Measurements from ENCODE around the gene TEAD2.
"Not testable (repeated sequence)": the region's sequence is repeated elsewhere in the genome, so short reads cannot be mapped to it uniquely, and the experiment has no call there.

The TEAD2 gene

DNA sequence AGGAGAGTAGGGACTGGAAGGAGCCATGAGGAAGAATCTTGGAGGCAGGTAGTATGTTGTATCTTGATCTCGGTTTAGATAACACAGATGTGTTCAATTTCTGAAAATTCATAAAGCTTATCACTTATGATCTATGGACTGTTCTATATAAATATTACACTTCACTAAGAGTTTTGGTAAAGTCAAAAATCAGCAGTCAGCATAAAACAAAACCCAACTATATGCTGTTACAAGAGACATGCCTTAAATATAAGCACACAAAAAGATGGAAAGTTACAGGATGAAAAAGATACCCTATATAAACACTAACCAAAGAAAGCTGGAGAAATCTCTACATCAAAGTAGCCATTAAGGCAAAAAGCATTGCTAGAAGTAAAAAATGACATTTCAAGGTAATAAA, 21.4 kb upstream of the TEAD2 start:
- no peak for DNase-seq

DNA sequence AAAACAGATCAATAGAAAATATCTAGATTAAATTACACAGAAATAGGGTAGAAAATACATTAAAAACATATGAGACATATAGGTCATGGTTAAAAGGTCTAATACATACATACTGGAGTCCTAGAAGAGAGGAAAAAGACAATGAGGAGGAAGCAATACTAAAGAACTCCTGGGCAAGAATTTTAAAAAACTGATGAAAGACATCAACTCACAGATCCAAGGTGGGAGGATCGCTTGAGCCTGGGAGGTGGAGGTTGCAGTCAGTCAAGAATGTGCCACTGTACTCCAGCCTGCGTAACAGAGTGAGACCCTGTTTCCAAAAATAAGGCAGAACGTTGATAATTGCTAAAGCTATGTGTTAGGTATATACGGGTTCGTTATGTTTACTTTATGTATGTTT, 20.4 kb upstream of the TEAD2 start:
- no peak for DNase-seq

DNA sequence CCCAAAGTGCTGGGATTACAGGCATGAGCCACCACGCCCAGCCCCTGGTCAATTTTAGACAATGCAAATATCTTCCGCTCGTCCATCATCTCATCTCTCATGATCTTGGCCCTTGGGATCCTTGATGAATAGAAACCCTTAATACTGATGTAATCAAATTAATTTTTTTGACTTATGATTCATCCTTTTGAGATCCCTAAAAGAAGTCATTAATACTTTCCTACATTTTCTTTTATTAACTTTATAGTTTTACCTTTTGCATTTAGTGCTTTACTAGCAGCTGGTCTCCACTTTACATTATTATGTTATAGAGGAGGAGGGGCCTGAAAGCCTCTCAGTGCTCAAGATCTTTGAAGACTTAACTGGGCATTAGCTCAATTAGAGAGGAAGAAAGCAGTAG, 18.2 kb upstream of the TEAD2 start:
- no peak for DNase-seq

DNA sequence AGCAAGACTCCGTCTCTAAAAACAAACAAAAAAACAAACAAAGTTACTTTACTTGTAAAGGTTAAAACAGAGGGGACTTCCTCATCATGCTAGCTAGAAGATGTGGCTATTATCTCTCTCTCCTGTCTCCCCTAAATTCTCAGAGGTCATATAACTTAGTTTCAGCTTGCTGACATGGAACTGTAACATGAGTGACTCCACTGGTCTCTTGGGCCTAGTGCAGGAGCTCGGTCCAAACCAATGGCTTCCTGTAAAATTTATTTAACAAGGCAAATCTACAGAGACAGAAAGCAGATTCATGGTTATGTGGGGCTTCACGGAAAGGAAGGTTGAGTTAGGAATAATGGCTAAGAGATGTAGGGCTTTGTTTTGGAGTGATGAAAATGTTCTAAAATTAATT, 16.3 kb upstream of the TEAD2 start:
- DNase-seq: no peak

DNA sequence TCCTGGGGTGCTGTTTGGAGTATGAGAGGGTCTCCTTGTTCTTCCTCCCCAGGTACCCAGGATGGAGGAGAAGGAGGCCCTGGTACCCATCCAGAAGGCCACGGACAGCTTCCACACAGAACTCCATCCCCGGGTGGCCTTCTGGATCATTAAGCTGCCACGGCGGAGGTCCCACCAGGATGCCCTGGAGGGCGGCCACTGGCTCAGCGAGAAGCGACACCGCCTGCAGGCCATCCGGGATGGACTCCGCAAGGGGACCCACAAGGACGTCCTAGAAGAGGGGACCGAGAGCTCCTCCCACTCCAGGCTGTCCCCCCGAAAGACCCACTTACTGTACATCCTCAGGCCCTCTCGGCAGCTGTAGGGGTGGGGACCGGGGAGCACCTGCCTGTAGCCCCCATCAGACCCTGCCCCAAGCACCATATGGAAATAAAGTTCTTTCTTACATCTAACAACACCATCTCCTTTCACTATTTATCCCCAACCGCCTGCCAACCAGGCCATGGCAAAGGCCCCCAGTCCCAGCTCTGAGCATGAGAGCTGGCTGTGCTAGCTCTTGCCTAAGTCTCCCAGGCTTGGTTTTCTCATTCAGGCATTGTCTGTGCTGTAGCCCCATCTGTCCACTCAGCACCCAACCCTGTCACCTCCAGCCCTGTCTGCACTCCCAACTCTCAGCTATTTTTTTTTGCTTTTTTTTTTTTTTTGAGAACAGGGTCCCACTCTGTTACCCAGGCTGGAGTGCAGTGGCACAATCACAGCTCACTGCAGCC, 12.6 kb upstream of the TEAD2 start:
- DNase-seq: no peak

DNA sequence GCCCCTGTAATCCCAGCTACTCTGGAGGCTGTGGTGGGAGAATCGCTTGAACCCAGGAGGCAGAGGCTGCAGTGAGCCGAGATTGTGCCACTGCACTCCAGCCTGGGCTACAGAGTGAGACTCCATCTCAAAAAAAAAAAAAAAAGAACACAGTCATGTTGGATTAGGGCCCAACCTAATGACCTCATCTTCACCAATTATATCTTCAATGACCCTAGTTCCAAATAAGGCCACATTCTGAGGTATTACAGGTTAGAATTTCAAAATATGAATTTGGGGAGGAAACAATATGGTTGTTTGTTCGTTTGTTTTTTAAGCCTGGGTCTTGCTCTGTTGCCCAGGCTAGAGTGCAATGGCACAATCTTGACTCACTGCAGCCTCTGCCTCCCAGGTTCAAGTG, 11.0 kb upstream of the TEAD2 start:
- DNase-seq: not testable (repeated sequence)

DNA sequence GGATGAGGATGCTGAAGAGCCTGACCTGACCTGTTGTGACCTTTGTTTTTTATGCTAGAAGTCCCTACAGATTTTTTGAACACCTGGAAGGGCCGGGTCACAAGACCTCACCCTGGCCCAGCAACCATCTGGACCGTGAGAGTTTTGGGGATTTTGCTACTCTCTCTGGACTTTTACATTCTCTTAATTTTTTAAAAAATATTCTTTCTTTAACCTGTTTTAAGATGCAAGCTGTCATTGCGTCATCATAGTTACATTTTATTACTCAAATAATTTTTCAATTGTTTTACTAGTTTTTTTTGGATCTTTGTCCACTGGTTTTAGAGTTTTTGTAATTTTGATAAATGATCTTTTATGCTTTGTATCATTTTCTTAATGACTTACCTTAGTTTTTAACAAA, 9.0 kb upstream of the TEAD2 start:
- no peak for DNase-seq

DNA sequence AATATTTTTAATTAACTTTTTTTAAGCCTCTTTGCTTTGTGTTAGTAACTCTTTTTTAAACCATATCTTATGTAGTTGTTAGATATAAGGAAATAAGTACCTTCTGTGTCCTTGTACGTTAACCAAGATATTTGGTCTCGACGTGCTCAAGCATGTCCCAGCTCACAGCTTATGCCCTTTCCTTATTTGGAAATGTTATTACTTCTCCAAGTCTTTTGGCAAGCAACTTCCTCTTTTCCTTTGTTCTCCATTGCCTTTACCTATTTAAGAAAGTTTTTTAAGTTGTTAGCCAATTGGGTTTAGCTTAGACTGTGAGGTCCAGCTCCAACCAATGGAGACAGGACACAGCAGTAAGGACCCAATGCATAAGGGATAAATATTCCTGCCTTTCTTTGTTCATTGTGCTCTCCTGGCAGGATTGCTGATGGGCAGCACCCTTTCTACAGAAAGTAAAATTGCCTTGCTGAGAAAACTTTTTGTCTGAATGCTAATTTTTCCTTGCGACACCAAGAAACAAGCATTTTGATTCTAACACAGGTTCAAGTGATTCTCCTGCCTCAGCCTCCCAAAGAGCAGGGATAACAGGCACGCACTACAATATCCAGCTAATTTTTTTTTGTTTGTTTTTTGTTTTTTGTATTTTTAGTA, 6.6 kb upstream of the TEAD2 start:
- no peak for DNase-seq

DNA sequence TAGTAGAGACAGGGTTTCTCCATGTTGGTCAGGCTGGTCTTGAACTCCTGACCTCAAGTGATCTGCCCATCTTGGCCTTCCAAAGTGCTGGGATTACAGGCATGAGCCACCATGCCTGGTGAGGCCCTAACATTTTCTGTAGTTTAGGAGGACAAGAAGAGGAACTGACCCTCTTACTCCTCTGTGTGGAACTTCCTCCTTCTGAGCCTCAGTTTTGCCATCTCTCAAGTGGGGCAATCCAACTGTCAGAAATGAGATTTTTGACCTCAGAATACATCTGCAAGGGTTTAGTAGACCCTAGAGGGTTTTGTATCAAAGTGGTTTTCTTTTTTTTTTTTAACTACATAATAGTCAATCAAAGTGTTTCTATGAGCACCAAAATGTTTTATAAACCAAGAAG, 3.9 kb upstream of the TEAD2 start:
- no peak for DNase-seq

DNA sequence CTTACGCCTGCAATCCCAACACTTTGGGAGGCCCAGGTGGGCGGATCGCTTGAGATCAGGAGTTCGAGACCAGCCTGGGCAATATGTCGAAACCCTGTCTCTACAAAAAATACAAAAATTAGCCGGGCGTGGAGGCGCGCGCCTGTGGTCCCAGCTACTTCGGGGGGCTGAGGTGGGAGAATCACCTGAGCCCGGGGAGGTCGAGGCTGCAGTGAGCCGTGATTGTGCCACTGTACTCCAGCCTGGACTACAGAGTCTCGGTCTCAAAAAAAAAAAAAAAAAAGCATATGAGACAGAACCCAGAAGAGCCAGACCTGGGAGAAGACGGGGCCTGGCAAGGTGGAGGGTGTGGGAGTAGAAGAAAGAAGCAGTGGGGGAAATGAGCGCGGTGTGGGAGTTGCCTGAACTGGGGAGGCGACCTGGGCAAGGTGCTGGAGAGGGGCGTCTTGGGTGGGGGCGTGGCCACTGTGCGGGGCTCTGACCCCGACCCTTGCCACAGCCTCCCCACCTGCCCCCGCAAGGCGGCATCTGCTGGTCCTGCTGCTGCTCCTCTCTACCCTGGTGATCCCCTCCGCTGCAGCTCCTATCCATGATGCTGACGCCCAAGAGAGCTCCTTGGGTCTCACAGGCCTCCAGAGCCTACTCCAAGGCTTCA, 2.0 kb upstream of the TEAD2 start:
- no peak for DNase-seq

DNA sequence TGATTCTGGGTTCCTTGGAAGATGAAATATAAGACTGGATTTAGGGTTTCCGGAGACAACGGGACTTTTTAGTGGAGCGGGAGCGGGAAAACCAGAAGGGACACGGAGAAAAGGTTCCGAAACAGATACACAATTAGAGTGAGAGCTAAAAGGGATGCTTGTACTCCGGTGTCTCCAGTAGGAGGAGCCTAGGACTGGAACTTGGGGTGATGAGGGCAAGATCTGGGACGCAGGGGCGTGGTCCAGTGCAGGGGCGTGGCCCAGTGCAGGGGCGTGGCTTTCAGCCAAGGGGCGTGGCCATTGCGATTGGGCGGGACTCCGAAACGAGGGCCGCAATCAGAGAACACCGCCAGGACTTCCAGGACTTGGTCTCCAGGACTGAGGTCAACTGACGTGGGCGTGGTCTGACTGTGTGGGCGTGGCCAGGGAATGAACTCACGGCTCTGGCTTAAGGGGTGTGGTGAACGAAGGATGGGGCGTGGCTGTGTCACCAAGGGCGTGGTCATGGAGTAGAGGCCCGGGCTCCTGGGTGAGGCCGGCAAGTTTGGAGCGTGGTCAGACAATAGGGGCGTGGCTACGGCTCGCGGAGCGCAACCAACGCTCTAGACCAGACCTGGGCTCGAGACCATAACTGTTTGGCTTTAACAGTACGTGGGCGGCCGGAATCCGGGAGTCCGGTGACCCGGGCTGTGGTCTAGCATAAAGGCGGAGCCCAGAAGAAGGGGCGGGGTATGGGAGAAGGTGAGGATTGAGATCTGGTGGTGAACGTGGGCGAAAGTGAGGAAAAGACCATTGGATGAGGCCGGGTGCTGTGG, 1.3 kb upstream of the TEAD2 start, which contains the start of gene DKKL1:
Gene DKKL1, plus strand, starts transcription at position 610 of the 815 bp plus-strand sequence. Its CDS starts 122 bp downstream, at position 732.
- peak; percentile 42 to 46 for DNase-seq

DNA sequence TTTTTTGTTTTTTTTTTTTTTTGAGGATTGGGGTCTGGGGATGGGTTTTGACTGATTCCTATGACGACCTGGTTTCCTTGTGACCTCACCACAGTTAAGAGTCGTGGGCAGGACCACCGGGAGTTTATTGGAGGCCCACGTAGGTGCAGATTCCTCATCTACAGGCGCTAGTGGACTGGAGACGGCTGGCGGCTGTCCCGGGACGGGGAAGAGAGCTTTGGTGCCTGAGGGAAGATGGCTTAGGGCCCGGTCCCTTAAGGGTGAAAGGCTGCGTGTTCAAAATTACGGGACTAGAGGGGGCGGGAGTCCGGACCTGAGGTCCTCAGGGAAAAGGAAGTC, 682 bp upstream of the TEAD2 start:
- no peak for DNase-seq

DNA sequence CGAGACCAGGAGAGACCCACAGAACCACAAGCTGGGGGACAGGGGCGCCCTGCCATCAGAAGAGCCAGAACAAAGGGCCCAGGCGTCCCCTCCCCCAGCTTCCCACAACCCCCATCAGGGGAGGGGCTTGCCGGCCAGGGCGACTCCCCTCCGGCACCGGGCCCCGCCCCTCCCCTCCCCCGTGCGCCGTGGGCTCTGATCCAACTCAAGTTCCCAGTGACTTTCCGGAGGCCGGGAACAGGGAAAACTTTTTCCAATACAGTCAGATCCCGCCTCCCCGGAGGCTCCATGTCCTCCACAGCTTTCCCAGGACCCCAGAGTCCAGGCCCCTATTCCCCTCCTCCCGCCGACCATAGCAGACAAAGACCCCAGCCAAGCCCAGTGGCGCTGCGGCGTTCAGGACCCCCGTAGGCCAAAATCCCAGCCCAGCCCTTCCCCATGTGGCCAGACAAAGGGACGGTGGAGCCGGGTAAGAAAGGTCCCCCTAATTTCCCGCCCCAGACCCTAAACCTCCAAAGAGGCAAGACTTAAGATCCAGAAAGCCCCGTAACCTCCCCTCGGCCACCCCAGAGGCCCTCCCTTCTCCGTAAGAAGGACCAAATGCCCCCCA, 673 bp downstream of the TEAD2 start:
- DNase-seq: no peak

DNA sequence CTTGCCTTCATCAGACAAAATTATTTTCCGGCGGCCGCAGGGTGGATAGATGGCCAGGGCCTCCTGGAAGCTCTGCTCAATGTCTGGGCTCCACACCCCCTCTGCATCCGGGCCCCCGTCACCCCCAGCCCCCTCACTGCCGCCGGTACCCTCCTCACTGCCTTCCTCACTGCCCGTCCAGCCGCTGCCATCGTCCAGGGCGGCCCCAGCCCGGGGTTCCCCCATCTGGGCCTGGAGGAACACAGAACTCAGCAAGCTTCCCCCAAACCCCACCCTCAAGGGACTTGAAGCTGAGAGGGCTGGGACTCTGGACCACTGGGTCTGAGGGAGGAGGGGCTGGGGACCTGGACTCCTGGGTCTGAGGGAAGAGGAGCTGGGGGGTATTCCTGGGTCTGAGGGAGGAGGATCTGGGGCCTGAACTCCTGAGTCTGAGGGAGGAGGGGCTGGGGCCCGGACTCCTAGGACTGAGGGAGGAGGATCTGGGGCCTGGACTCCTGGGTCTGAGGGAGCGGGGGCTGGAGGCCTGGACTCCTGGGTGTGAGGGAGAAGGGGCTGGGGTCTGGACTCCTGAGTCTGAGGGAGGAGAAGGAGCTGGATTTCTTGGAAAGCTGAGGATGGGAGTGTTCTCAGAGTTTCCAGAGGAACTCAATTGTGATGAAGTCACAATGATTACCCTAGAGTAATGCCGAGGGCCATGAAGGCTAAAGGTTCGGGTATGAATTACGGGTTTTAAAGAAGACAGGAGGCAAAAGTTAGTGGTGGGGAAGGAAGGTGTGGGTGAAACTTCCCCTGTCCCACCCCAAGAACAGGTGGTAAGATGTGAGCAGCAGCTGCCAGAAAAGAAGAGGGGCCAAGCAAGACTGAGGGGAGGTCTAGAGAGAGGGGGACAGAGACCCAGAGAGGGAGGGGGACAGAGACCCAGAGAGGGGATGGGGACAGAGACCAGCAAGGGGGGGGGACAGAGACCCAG, 2.1 kb downstream of the TEAD2 start:
- no peak for DNase-seq

DNA sequence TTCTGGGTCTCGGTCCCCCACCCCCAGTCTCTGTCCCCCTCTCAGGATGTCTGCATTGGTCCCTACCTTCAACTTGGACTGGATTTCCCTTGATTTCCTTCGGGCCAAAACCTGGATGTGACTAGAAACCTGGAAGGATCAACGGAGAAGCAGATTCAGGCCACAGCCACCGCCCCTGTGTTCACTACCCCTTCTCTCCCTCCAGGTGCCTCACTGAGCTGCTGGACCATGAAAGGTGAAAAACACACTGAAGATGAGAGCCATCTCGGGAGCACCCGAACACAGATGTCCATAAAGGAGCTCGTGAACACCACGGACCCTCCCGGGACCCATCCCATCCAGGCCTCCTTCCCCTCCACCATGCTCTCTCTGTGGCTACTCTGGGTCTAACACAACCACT, 5.0 kb downstream of the TEAD2 start:
- no peak for DNase-seq

DNA sequence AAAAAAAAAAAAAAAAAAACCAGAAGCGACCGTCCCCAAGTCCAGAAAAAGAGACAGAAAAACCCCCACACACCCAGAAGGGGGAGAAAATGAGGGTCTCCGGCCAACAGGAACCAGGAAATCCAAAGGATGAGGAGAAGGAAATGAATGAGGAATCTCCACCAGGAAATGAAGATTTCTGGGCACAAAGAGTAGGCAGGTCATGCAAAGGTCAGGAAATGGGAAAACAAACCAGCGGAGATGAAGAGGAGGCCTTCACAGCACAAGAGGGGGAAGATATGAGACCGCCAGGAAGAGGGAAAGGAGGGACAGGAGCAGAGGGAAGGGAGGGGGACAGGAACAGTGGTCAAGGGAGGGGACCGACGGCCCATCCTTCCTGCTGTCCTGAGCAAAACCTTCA, 5.8 kb downstream of the TEAD2 start:
- DNase-seq: no peak

DNA sequence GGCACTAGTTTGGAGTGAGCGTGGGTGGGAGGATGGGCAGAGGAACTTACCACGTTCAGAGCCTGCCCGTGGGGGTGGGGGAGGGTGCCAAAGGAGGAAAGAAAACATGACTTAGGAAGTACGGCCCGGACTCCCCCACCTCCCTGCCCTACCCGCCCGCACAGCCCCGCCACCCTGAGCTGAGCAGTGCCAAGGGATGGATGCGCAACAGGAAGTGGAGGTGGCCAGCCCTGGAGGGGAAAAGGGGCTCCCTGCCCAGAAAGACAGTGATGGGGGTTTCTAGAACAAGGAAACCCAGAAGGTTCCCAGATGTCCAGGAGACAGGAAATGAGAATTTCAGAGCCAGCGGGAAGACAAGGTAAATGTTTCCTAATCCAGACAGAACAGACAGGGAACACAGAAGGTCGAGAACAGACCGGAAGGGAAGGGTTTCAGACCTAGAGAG, 6.3 kb downstream of the TEAD2 start:
- no peak for DNase-seq

DNA sequence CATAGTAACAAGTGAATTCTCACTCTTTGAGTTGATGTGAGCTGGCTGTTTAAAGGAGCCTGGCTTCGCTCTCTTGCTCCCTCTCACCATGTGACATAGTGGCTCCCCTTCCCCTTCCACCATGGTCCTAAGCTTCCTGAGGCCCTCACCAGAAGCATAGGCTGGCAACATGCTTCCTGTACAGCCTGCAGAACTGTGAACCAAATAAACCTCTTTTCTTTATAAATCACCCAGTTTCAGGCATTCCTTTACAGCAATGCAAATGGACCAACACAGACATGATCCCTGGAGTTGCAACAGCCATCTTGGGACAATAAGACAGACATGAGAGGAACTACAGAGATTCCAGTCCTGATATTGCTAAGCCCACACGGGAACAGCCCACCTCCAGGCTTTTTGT, 12.6 kb downstream of the TEAD2 start:
- DNase-seq: no peak

DNA sequence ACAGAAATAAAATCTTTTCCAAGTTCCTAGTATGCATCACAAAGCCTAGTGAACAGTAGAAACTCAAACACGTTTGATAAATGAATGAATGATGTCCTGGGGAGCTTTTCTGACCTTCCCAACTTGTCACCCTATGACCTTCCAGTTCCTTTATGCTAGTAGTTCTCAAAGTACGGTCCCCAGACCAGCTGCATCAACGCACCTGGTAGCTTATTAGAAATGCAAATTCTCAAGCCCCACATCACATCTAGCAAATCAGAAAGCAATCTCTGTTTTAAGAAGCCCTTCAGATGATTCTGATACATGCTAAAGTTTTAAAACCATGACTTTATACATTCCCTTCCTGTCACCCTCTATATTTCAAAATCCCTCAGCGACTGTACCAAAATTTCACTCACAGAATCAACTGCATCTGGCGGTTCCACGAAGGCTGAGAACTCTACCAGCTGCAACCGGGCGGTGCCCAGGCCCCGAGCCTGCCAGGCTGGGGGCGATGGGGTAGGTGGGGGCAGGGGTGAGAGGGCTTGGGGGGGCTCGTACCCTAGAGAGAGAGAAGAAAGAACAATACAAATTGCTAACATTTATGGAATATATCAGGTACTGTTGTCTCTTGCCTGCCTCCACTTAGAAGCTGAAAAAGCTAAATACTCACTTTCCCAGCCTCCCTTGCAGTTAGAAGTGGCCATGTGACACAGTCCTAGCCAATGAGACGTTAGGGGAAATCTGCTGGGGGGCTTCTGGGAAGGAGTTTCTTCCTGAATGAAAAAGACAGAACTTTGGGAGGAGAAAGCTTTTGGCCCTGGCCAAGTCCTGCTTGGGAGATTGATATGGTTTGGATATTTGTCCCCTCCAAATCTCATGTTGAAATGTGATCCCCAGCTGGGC, 13.7 kb downstream of the TEAD2 start:
- no peak for DNase-seq

DNA sequence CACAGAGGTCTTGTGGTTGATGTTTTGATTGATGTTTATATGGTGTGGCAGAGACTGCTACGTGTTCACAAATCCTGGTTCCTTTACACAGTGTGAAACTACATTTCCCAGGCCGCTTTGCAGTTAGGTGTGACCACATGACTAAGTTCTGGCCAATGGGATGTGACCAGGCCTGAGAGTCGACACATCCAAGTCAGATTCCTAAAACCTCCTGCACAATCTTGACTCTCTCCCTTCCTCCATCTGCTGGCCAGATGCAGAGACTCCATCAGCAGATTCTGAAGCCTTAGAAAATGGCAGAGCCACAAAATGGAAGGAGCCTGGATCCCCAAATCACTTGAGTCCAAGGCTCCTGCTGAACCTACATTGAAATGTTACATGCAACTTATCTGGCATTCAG, 14.4 kb downstream of the TEAD2 start:
- DNase-seq: no peak

DNA sequence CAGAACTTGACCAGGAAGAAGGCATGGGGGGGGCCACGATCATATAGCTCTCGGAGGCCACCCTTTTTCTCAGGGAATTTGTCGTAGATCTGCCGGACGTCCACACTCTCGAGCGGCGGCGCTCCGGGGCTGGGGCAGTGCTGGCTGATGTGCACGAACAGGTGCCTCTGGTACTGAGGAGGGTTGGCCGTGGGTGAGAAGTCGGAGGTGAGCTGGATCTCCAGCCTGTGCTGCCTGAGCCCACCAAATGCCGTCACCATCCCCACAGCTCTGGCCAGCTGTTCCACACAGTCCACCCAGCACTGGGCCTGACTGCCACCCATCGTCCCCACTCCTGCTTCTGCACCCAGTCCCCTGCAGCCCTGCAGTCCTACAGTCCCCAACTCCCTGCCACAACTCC, 15.0 kb downstream of the TEAD2 start:
- DNase-seq: no peak
